Activated effector memory CD4-positive, alpha-beta T cell treated with Interleukin-2 at 50 U/mL for 16 hours (primary cell): ENCODE data around the gene NAA38.
"Not testable (repeated sequence)": the region's sequence is repeated elsewhere in the genome, so short reads cannot be mapped to it uniquely, and the experiment has no call there.

ENCODE experiments used
- DNase-seq: peaks from one replicate; pipeline ENCODE4 v3.0.0-alpha.2; 2020

NAA38 gene

DNA sequence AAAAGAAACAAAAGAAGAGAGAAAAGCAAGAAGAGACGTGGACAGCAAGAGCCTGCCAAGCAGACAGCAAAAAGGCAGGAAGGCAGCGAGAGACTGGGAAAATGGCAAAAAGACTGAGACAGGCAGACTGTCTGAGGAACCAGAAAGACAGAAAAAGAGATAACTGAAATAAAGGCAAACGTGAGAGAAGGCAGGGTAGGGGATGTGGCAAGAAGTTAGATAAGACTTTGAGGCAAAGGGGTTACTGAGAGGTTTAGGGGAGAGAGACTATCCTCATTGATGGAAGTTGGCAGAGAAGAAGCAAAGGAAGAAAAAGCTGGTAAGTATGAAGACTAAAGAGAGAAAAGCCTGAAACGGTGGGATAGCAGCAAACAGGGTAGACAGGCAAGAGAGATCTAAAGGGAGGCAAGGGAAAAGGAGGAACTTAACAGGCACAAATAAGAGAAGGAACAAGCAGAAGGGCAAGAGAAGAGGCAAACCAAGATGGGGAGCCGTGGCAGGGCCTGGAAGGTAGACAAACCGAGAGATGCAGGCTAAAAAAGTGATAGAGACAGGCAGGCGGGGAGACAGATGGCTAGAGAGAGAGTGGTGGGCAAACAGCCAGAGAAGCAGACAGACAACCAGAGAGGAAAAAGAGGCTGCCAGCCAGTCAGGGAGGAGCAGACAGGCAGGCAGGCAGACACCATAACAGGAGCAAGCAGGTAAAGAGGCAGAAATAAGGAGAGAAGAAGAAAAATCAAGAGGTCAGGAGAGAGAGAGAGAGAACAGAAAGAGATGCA, 24.1 kb upstream of the NAA38 start:
- no peak for DNase-seq

DNA sequence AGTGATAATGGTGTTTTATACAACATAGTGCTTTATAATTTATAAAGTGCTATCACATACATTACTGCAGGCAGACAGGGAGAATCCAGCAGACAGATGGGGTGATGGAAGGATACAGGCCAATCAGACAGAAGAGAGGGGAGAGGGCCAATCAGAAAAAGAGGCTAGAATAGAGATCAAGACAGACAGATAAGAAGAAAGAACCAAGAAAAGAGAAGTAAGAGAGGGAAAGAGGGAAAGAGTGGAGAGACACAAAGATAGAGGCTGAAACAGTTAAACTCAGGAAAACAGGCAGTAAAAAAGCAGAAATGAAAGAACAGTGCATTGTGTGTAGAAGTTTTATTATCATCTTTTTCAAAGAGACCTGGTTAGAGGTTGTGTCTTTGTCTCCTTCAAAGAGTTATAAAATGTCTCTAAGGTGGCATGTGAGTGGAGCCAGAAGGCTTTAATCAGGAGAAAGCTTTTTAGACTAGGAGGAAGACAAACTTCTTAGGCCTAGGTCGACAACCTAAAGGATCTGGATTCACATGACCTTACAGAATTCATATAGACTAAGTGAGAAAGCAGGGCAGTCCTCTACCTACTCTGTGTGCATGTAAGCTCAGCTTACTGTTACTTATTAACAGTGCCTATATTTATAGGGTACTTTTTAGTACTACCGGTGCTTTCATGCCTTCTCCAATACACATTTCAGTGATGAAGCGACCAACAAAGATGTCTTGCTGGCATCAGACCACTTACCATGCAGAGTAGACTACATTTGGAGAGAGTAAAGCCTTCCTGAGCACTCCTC, 22.9 kb upstream of the NAA38 start:
- no peak for DNase-seq

DNA sequence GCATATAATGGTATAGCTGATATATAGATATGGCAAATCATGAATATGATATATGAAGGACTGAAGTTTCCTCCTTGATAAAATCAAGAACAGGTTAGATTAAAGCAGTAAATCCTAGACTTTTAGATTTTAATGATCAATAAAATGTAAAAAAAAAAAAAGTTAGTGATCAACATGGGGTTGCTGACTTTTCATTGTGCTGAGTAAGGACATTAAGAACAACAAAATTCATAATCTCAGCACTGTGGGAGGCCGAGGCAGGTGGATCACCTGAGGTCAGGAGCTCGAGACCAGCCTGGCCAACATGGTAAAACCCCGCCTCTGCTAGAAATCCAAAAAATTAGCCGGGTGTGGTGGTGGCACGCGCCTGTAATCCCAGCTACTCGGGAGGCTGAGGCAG, 20.9 kb upstream of the NAA38 start:
- no peak for DNase-seq

GRCh38 chr17:7875804-7876370, 18.5 kb upstream of the NAA38 start:
- DNase-seq: no peak

DNA sequence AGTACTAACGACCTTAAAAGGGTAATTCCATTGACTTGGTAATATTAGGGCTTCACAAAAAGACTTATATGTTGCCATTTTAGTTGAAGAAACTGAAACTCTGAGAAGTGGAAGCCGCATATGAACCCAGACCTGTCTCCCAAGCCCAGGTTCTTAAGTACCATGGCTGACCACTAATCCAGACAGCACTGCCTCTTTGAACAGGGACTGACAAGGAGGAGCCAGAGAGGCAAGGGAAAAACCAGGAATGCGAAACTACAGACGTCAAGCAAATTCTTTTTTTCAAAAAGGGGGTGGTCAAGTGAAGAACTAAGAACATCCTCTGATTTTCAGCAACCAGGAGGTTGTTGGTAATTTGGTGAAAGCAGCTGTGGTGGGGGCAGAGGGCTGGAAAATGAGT, 15.7 kb upstream of the NAA38 start:
- no peak for DNase-seq

DNA sequence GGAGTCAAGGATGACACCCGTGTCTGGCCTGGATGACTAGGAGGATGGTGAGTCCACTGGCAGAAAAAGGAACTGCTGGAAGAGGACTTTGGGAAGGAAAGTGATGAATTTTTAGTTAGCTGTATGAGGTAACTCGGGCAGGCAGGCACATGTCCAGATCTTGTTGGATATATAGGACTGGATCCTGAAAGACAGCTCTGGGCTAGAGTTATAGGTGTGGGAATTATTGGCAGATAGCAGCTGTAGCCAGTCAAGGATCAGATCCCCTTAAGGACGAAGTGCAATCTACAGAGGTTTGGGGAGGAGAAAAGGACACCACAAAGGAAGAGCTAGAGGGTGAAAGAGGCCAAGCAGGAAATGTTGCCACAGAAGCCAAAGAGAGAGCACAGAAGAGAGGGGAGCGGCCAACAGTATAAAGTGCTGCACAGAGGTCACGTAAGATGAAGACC, 10.5 kb upstream of the NAA38 start:
- DNase-seq: no peak

GRCh38 chr17:7864995-7865650, 7.8 kb upstream of the NAA38 start:
- DNase-seq: no peak

DNA sequence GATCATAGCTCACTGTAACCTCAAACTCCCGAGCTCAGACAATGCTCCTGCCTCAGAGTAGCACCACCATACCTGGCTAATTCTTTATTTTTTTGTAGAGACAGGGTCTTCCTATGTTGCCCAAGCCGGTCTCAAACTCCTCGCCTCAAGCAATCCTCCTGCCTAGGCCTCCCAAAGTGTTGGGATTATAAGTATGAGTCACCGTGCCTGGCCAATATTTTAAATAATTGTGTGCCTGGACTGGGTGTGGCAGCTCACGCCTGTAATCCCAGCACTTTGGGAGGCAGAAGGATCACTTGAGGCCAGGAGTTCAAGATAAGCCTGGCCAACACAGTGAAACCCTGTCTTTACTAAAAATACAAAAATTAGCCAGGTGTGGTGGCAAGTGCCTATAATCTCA, 7.0 kb upstream of the NAA38 start:
- not testable (repeated sequence) for DNase-seq

DNA sequence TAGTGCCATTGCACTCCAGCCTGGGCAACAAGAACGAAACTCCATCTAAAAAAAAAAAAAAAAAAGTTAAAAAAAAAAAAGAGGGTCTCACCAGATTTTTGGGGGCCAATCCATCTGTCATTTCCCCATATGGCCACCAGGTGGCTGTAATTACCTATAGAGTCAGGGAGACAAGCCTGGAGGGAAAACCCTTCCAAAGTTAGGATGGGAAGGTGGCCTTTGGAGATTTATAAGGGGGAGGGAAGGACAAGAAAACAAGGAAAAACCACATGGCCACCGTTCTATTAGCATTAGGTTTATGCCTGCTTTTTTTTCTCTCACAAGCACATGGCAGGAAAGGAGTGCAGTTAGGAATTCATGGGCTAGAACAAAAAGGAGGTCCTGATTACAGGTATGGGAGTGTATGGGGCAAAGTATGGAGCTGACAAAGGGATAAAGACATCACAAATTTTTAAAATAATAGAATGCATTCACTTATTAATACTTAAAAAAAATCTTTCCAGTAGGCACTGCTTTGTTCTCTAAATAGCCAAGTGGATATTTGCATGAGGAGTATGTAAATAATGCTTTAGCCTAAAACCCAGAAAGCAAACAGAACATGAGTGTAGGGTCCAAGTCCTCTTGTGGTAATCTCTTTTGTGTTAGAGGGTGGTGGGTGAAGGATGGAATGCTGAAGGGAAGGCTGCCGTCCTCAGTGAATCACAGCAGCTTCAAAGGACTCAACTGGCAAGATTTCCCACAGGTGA, 5.5 kb upstream of the NAA38 start:
- no peak for DNase-seq

DNA sequence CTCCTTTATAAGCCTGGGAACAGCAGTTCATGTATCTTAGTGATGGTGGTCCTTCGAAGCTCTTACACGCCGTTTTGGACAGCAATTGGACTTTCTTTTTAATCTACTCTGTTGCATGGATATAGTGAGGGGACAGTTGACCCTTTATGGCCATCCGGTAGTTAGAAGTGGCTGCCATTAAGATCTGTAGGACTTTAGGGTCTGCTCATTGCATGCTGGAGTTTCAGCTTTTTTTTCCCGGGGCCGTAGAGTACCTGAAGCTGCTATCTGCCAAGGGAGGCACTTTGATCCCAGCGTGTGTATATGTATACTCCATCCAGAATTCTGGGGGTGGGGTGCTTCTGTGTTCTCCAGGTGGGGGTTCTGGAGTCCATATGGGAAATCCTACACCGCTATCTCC, 1.7 kb upstream of the NAA38 start:
- no peak for DNase-seq

- no peak for DNase-seq
Measured at GRCh38 chr17:7858522-7858810, 1.1 kb upstream of the NAA38 start.

GRCh38 chr17:7857713-7858521, 558 bp upstream of the NAA38 start, which contains the start of gene CYB5D1:
Gene CYB5D1, plus strand, starts transcription at chr17:7858003. Its CDS starts 132 bp downstream, at chr17:7858135.
- peak; percentile 85 for DNase-seq

DNA sequence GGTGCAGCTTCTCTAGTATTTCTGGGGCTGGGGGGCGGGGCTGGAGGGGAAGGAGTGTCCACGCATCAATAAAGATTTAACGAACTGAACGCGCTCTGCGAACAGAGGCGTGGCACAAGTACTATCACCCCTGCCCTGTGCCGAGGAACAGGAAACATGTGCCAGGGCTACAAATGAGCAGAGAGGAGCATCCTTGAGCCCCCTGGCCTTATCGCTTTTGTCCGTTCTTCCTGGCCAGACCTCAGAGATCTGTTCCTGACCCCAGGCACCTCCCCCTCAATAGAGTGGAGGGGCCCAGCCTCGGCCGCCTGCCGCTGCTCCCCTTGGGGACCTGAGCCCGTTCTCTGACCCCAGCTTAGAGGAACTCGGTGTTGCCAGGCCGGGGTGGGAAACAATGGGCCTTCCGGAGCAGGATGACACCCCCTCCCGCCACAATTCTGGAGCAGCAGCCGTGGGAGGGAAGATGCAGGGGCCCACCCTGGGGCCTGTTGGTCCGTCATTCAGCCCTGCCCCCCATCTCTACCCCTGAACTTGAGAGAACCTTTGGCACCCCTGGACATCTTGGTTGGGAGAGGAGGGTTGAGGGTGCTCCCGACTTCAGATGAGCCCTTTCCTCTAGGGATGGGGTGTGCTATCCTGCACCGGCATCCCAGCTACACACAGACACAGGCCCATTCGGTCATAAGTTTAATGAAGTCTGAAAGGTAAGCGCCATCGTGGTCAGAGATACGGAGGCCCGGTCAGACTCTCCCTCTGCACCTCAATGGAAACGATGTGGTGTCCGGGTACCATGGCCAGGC, 1.1 kb downstream of the NAA38 start:
- DNase-seq: no peak

DNA sequence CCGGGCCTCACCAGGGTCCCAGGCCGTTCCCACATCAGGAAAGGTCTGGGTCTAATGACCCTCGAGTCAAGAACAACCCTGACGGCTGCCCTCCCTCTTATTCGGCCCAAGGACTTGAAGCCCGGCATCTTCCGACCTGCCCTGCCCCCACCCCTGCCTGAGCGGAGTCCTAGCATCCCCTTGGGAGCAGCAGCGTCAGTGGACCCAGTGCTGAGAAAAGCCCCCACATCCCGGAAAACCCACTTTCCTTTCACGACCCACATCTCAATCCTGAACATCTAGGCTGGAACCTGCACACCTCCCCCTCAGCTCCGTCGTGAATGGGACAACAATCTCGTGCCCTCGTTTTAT, 1.7 kb downstream of the NAA38 start:
- DNase-seq: no peak

DNA sequence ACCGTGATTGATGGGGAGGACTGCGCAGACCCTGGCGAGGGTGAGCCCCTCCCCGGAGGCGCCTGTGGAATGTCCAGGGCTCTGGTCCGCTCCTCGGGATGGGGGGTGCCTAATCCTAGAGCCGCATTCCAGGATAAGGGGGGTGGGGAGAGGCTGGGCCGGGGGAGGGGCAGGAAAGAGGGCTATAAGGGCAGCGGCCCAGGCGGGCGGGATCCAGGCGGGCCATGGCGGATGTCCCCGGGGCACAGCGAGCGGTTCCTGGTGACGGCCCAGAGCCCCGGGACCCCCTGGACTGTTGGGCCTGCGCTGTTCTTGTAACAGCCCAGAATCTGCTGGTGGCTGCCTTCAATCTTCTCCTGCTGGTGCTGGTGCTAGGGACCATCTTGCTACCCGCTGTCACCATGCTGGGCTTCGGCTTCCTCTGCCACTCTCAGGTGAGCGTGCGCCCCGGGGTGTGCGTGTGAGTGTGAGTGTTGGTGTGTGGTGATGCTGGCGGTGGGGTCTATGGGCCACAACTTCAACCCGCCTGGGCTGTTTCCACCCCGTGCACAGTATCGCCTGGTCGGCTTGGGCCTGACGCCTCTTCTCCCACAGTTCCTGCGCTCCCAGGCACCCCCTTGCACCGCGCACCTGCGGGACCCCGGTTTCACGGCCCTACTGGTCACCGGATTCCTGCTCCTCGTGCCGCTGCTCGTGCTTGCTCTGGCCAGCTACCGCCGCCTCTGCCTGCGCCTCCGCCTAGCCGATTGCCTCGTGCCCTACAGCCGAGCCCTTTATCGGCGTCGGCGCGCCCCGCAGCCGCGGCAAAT, 2.3 kb downstream of the NAA38 start, which contains the start of gene TMEM88:
TSS of gene TMEM88 (plus strand) at position 216 of the 809 bp plus-strand sequence. CDS start at position 225, 9 bp downstream.
- DNase-seq: no peak

DNA sequence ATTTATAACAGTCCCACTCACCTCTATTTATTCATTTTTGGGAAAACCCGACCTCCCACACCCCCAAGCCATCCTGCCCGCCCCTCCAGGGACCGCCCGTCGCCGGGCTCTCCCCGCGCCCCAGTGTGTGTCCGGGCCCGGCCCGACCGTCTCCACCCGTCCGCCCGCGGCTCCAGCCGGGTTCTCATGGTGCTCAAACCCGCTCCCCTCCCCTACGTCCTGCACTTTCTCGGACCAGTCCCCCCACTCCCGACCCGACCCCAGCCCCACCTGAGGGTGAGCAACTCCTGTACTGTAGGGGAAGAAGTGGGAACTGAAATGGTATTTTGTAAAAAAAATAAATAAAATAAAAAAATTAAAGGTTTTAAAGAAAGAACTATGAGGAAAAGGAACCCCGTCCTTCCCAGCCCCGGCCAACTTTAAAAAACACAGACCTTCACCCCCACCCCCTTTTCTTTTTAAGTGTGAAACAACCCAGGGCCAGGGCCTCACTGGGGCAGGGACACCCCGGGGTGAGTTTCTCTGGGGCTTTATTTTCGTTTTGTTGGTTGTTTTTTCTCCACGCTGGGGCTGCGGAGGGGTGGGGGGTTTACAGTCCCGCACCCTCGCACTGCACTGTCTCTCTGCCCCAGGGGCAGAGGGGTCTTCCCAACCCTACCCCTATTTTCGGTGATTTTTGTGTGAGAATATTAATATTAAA, 3.1 kb downstream of the NAA38 start:
- DNase-seq: no peak

GRCh38 chr17:7853691-7854038, 3.7 kb downstream of the NAA38 start:
- DNase-seq: no peak

- DNase-seq: no peak
Measured at GRCh38 chr17:7852919-7853690, 4.3 kb downstream of the NAA38 start.

DNA sequence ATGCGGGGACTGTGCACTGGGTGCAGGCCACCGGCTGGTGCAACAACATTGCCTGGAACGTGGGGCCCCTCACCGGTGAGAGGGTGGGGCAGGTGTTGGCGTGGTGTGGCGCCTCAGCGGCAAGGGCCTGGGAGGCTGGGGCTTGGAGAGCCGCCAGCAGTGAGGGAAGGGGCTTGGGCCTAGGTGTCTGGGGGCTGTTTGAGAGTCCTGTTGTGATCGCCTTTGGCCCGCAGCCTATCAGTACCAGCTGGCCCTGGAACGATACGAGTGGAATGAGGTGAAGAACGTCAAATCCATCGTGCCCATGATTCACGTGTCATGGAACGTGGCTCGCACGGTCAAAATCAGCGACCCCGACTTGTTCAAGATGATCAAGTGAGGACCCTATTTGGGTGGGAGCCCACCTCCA, 5.1 kb downstream of the NAA38 start:
- DNase-seq: no peak
